Keratinocyte (primary cell): ENCODE measurements around the gene IFNAR1.

Experiments used
- CTCF ChIP-seq, 3 experiments: IDR thresholded peaks in 1 of 3; conservative IDR thresholded peaks in 1 of 3; optimal IDR thresholded peaks in 1 of 3; 2 replicates in 2 of 3; 3 replicates in 1 of 3; pipeline versions ENCODE3 to v1.5.1; 2011; ENCODE audit warnings: low read length in 3 of 3, mild to moderate bottlenecking in 3 of 3, moderate library complexity in 2 of 3, control low read depth in 1 of 3, inconsistent platforms in 1 of 3; ENCODE audit not compliant: insufficient read depth in 2 of 3; ENCODE audit errors: extremely low read depth in 1 of 3
- EZH2 ChIP-seq: IDR thresholded peaks from one replicate; pipeline ENCODE4 v1.6.1; 2012; ENCODE audit warnings: inconsistent platforms, mild to moderate bottlenecking, low read length, moderate library complexity

- no peak for TF ChIP-seq CTCF (optimal IDR thresholded peaks at IDR 0.05 in 1 of 3, IDR thresholded peaks at IDR 0.05 in 1 of 3, conservative IDR thresholded peaks at IDR 0.05 in 1 of 3; ENCODE audit: extremely low read depth in 1 of 3, insufficient read depth in 2 of 3, low read length in 3 of 3)
- no peak for TF ChIP-seq EZH2
Measured at GRCh38 chr21:33350676-33351075, 25.9 kb downstream of the IFNAR1 start.
